Measurements from ENCODE around the gene STXBP4.

STXBP4 gene

DNA sequence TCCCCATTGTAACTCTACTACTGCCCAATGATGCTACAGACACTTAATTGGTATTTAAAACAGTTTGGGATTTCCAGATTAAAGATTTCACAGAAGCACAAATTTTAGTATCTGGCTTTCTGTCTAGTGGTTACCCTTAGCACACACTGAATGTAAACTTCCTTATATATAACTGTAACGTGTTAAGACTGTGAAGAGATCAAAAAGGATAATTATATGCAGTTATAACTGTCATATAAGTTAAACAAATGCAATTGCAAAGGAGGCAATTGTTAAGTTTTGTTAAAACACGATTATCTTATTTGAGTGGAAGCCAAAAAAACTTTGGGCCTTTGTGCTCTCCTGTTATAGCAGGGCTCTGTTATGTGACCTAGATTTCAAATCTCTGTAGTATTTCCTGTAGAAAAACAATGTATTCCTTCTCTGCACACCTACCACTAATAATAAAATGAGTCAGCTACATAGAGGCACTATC is 147.9 kb downstream of the STXBP4 start:
- DNase-seq (ENCODE audit: low read depth in 2 of 2) = no peak

DNA sequence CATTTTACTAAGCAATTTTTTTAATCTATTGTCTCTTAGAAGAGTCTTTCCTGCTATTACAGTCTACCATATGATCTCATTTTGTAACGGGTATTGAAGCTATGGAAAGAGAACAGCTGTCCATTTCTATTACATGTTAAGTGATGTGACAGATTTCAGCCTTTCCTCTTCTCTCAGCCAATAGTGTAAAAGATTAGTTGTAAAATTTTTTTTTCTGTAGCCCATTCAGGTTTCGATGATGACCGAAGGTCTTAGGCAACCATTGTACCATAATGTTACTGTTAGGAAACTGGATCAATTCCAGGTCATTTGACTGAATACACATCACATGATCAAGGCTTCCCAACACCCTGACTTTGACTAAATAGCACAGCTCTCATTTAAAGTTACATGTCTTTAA is 148.6 kb downstream of the STXBP4 start:
- no peak for DNase-seq (ENCODE audit: low read depth in 2 of 2)

- no peak for DNase-seq (ENCODE audit: low read depth in 2 of 2)
Measured at GRCh38 chr17:55120651-55121050, 152.1 kb downstream of the STXBP4 start.

DNA sequence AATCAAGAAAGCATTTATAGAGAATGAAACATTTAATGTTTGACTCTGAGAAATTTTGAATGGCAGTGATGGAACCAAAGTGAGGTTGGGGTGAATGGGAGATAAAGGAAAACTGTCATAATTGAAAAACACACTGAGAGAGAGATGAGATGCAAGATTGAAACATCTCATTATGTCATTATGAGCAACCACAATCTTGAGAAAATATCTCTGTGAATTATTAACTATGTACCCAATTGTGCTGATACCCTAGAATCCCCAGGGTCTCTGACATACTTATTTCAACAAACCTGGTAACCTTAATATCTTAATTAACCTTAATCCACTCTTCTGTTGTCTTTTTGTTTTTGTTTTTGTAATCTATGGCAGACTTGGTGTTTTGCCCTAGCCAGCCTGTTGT is 152.7 kb downstream of the STXBP4 start:
- no peak for DNase-seq (ENCODE audit: low read depth in 2 of 2)

DNA sequence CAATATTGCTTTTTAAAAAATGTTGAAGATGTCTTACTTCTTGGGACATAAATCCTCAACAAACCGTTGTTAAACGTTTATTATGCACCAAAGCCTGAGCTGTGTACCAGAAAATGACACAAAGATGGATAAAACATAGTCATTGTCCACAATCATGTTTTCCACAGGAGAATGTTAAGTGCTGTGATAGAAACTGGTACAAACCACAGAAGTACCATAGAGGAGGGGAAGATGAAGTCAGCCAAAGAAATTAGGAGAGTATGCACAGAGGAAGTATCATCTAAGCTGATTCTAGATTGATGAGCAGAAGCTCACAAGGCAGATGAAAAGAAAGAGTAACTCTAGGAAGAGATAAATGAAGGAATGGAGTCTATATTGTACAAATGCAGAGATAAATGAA is 153.5 kb downstream of the STXBP4 start:
- no peak for DNase-seq (ENCODE audit: low read depth in 2 of 2)

DNA sequence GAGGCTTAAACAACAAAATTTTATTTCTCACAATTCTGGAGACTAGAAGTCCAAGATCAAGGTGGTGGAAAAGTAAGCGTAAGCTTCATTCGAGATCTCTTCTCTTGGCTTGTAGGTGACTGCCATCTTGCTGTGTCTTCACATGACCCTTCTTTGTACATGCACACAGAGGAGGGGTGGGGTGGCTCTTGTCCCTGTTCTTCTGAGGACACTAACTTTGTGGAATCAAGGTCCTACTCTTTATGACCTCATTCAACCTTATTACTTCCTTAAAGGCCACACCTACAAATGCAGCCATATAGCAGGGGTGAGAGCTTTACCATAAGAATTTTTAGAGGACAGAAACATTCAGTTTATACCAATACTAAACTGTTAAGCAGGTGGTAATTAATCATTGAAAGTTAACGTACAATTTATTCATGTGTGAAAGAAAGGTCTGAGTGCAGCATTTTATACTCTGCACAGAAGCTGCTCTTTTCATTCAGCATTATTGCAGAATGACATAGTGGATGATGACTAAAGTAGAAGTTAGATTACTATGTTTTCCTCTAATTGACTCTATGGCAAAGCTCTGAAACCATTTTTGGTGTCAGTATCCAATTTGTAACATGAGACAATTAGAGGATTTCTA is 156.3 kb downstream of the STXBP4 start:
- DNase-seq (ENCODE audit: low read depth in 2 of 2) = no peak

DNA sequence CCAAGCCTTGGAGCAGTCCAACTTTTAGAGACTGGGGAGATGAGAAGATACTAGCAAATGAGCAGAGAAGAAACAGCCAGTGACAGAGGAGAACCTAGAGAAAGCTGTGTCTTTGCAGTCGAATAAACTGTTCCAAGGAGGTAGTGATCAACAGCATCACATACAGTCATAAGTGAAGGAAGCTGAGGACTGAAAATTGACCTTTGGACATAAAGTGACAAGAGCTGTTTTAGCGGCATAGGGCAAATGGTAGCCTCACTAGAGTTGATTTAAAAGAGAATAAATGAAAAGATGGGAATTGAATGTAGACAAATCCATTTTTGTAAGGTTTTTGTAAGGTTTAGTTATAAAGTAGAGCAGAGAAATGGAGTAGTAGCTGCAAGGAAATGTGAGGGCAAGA is 165.0 kb downstream of the STXBP4 start:
- no peak for DNase-seq (ENCODE audit: low read depth in 2 of 2)

GRCh38 chr17:55134486-55135157 is 166.1 kb downstream of the STXBP4 start:
- DNase-seq (ENCODE audit: low read depth in 2 of 2) = no peak

DNA sequence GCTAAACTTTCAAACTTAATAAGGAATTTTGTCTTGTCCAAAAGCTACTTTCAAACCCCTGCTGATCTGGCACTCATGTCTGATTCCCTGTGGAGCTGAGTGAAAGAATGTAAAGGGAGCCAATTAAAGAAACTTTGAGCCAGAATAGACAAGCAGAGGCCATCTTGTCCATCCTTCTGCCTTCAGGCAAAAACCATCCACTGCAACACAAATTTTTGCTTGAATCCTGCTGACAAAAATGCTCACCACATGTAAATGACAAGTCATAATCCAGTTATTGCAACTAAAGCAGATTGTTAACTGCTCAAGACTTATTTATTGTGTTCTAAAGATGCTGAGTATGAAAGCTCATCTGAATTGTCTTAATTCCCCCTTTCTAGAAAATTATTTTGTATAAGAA is 172.2 kb downstream of the STXBP4 start:
- DNase-seq (ENCODE audit: low read depth in 2 of 2) = no peak

DNA sequence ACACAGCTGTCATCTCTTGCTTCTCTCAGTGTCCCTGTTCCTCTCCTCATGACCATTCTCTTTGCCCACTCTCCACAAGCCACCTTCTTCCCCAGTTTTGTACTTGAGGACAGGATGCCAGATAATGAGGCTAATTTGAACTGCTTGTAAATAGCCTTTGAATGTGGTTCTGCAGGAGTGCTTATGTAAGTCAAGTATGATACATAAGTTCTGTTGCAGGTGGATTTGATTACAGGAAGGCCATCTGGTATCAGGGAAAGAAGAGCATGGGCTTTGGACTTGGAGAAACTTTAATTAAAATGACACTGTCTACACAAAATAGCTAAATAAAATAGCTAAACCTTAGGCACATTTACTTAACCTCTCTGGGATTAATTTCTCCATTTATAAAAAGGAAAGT is 176.0 kb downstream of the STXBP4 start:
- no peak for DNase-seq (ENCODE audit: low read depth in 2 of 2)

GRCh38 chr17:55149485-55149884 is 180.9 kb downstream of the STXBP4 start:
- DNase-seq (ENCODE audit: low read depth in 2 of 2) = no peak

DNA sequence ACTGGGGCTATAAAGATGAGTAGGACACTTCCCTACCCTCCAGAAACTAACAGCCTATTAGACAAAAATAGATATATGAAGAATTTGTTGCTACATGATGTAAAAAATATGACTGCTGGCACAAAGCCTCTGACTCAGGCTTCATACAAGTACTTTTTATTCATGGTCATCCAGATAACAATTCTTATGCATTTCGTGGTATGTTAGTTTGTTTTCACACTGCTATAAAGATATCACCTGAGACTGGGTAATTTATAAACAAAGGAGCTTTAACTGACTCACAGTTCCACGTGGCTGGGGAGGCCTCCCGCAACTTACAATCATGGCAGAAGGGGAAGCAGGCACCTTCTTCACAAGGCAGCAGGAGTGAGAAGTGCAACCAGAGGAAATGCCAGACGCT is 183.7 kb downstream of the STXBP4 start:
- no peak for DNase-seq (ENCODE audit: low read depth in 2 of 2)

DNA sequence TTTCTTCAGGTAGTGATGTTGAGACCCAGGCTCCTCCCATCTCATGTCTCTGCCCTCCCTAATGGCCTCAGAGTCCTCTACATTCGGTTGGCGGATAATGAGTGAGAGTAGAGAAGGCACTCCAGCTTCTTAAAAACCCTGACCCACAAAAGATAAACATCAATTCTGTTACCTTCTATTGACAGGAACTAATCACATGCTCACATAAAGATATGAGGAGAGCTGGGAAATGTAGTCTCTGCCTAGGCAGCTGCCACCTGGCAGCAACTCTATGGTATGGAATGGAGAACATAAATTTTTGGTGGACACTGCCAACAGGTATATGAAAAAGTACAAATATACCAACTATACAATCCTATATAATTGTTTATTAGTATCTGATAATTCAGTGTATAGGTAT is 185.5 kb downstream of the STXBP4 start:
- DNase-seq (ENCODE audit: low read depth in 2 of 2) = no peak

DNA sequence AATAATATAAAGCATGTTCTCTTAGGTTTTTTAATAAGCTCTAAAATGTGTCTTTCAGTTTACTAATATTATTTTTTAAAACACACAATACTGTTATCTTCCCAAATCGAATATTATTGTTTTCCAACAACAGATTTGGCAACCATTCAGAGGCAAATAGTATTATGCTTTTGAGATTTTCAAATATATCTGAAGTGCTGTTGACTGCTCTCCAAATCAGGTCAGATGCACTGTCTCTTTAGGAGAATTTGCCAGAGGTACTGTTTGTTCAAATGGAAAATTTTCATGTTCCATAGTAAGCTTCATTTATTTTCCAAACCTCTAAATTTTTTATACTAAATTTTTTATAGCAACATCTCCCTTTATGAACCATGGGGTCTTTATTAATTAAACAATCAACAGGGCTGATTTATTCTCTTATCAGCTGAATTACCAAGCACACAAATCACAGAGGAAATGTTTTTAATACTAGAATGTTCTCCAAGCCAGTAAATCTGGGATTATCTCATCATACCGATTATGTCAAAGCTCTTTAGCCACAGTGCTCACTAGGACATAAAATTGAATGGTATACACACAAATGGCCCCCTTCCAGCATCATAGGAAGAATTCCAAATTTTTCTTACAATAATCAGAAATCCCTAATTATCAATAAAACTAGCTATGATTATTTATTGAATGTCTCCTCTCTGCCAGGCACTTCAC is 187.4 kb downstream of the STXBP4 start:
- DNase-seq (ENCODE audit: low read depth in 2 of 2) = no peak

GRCh38 chr17:55157165-55157564 is 188.6 kb downstream of the STXBP4 start:
- no peak for DNase-seq (ENCODE audit: low read depth in 2 of 2)

- no peak for DNase-seq (ENCODE audit: low read depth in 2 of 2)
Measured at GRCh38 chr17:55158439-55158838, 189.9 kb downstream of the STXBP4 start.

- DNase-seq (ENCODE audit: low read depth in 2 of 2) = no peak
Measured at GRCh38 chr17:55159251-55159650, 190.7 kb downstream of the STXBP4 start.

DNA sequence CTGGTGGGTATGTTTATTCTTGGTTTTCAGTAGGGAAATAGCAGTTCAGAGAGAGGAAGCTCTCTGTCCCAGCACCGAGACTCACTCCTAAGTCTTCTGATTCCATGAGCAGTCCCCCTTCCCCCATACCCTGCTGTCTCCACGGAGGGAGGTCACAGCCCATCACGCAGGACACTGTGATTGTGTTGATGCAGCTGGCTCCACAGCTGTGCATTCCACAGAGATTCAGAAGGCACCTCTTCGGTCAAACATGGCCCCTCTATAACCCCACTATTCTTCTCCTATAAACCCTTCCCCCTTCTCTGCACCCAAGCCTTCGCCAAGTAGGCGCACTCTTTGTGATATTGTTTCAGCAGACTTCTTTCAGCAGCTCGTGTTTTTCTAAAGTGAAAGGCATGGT is 191.9 kb downstream of the STXBP4 start:
- DNase-seq (ENCODE audit: low read depth in 2 of 2) = no peak

GRCh38 chr17:55161935-55162555 is 193.5 kb downstream of the STXBP4 start:
- DNase-seq (ENCODE audit: low read depth in 2 of 2) = no peak

GRCh38 chr17:55162556-55162946 is 194.0 kb downstream of the STXBP4 start:
- no peak for DNase-seq (ENCODE audit: low read depth in 2 of 2)

GRCh38 chr17:55163408-55163807 is 194.8 kb downstream of the STXBP4 start:
- no peak for DNase-seq (ENCODE audit: low read depth in 2 of 2)

- no peak for DNase-seq (ENCODE audit: low read depth in 2 of 2)
Measured at GRCh38 chr17:55166506-55166905, 197.9 kb downstream of the STXBP4 start.
